CD4-positive, alpha-beta T cell treated with Interleukin-6 for 4 hours (primary cell): Measurements from ENCODE around the gene AGBL4.
"Not testable (repeated sequence)": the region's sequence is repeated elsewhere in the genome, so short reads cannot be mapped to it uniquely, and the experiment has no call there.

Experiments
- DNase-seq: peaks from one replicate; pipeline ENCODE4 v3.0.0-alpha.2; 2020; ENCODE audit warnings: mixed read lengths

Gene AGBL4

DNA sequence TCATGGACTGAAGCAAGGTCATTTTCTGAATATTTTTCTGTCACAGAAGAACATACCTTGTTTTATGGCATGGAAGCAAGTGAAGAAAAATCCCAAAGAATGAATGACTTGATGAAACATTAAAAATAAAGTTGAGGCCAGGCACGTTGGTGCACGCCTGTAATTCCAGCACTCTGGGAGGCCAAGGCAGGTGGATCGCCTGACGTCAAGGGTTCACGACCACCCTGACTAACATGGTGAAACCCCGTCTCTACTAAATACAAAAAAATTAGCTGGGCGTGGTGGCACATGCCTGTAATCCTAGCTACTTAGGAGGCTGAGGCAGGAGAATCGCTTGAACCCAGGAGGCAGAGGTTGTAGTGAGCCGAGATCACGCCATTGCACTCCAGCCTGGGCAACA, 1020.8 kb downstream of the AGBL4 start:
- DNase-seq, result not testable (repeated sequence)

DNA sequence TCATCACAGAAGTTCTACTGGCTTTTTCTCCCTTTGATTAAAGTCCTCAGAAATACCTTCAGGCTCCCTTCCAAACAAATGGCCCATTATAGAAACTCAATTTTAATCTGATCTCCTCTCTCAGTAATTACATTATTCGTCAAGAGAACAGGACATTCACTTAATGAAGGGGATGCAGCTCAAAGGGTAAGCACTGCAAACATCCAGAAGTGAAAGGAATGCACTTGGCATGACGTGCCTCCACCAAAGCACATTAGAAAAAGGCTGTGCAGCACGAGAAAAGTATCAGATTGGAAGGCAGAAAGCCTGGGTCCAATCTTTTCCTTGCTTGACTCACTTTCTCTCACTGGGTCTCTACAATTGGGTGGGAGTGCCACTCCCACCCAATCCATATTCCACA, 1024.4 kb downstream of the AGBL4 start:
- no peak for DNase-seq

DNA sequence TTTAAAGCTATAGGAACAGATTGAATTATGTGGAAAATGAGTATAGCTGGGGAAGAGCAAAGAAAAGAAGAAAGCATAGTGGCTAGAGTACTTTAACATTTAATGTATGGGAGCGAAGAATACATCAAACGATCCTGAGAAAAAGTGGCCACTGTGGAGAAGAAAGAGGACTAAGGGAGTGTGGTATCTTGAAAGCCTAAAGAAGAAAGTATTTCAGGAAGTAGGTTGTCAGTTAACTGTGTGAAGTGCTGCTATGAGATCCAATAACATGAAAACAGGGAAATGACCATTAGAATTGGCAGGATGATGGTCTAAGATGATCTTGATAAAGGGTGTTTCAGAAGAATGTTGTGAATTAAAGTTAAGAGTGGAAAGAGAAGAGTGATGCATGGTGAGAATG, 1027.4 kb downstream of the AGBL4 start:
- DNase-seq, result no peak

- no peak for DNase-seq
These were observed 1035.0 kb downstream of the AGBL4 start for GRCh38 chr1:48988633-48989197.

- no peak for DNase-seq
These were observed 1043.8 kb downstream of the AGBL4 start for GRCh38 chr1:48979940-48980339.

GRCh38 chr1:48978413-48978812, 1045.3 kb downstream of the AGBL4 start:
- DNase-seq, result no peak

- no peak for DNase-seq
These were observed 1046.5 kb downstream of the AGBL4 start for GRCh38 chr1:48977273-48977672.

- DNase-seq, result no peak
These were observed 1053.8 kb downstream of the AGBL4 start for GRCh38 chr1:48969971-48970370.

DNA sequence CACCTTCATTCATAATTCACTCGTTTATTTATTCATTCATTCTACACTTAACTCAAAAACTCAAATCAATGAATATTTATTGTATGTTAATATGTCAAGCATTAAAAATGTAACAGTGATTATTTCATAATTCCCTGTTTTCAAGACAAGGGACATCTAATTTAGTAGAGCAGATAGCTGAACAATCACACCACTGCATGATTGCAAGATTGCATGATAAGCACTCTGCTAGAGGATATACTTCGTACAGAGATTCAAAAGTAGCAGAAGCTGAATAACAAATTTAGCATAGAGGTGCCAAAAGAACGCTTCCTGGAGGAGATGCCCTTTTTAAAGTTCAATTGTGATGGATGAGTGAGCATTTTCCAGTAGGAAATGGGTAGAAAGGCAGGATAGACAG, 1056.4 kb downstream of the AGBL4 start:
- no peak for DNase-seq

DNA sequence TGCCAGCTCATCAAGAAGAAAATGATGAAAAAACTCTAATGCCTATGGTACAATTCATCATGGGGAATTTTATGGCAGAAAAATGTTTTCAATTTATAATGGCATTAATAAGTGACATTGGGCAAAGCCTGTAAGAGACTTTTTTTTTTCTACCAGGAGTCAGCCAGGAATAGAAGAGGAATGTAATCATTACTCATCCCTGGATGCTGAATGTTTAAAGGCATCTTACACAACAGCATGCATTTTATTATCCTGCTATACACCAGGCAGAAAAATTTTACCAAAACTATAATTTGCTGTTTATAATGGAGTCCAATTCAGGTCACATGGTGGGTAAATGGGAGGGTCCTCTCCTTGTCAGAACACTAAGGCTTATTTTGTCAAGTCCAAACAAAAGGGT, 1057.2 kb downstream of the AGBL4 start:
- DNase-seq, result no peak

DNA sequence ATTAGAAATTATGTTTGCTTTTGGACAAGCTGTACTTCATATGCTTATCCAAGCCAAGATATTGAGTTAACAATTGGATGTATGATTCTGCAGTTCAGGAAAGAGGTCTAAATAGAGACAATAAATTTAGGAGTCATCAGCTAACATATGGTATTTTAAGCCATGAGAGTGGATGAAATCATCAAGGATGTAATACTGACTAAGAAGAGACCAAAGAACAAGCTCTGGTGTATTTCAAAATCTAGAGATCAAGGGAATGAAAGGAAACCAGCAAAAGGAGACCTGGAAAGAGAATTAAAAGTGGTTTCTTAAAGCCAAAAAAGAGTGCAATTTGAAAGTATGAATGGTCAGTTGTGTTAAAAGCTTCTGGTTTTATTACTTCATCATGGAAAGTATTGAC, 1063.4 kb downstream of the AGBL4 start:
- DNase-seq, result no peak

GRCh38 chr1:48955774-48956173, 1068.0 kb downstream of the AGBL4 start:
- no peak for DNase-seq

DNA sequence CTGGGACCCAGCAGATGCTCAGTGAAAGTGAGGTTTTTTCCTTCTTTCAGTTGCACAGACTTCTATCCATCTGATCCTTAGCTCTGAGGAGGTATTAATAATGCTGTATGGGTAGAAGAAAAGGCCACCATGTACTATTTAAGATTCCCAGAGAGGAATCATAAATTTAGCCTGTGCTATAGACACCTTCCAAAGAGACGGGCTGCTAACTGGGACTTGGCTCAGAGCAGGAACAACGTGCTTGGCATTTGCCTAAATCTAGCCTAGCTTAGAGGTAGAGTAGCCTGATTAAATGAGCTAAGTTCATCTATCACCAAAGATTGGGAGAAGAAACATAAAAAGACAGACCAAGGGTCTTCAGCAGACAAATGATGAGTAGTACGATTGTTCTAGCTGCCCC, 1070.1 kb downstream of the AGBL4 start:
- no peak for DNase-seq

- DNase-seq, result no peak
These were observed 1075.2 kb downstream of the AGBL4 start for GRCh38 chr1:48948562-48948961.

GRCh38 chr1:48947761-48948537, 1075.8 kb downstream of the AGBL4 start:
- DNase-seq, result no peak

- DNase-seq, result no peak
These were observed 1077.7 kb downstream of the AGBL4 start for GRCh38 chr1:48946070-48946469.

GRCh38 chr1:48944811-48945210, 1078.9 kb downstream of the AGBL4 start:
- no peak for DNase-seq

DNA sequence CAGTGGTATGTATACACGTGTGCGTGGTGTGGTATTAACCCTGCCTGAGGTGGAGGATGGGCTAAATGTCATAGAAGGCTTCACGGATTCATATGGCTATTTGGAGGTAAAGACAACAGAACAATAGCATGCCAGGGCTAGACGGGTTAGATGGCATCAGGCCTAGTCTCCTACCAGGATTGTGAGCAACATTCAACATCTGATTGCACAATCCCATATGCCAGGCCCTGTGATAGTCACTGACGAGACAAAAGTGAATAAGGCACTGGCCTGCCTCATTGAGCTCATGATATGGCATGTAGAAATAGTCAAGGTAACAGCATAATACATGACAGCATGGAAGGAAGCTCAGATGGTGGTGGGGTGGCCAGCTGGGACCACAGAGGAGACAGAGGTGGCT, 1079.9 kb downstream of the AGBL4 start:
- DNase-seq, result no peak

GRCh38 chr1:48943393-48943792, 1080.4 kb downstream of the AGBL4 start:
- no peak for DNase-seq

- DNase-seq, result no peak
These were observed 1082.6 kb downstream of the AGBL4 start for GRCh38 chr1:48940962-48941732.

DNA sequence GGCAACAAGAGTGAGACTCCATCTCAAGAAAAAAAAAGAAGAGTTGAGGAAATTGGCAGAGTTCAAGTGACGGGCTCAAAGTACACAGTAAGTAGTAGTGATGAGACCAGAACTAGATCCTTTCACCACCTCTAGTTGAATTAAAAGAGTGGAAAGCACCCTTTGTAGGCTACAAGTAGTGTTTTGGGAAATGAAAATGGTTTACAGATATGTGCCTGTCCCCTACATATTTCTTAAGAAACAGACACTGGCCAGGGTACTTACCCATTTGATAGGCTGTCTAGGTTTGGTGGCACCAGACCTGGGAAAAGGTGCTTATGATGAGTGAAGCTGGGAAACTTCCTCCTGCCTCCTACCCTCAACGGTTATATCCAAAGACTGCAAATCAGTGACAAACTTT, 1083.4 kb downstream of the AGBL4 start:
- DNase-seq, result no peak

DNA sequence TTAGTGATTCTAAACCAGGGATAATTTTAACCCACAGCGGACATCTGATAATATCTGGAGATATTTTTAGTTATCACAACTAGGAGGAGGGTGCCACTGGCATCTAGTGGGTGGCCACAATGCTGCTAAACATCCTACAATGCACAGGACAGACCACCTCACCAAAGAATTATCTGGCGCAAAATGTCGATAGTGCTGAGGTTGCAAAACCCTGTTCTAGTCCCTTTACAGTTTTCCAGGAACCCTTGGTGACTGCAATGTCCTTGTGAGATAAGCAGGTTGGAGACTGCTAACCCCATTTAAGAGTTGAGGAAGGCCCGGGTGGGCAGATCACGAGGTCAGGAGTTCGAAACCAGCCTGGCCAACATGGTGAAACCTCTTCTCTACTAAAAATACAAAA, 1083.9 kb downstream of the AGBL4 start:
- no peak for DNase-seq

DNA sequence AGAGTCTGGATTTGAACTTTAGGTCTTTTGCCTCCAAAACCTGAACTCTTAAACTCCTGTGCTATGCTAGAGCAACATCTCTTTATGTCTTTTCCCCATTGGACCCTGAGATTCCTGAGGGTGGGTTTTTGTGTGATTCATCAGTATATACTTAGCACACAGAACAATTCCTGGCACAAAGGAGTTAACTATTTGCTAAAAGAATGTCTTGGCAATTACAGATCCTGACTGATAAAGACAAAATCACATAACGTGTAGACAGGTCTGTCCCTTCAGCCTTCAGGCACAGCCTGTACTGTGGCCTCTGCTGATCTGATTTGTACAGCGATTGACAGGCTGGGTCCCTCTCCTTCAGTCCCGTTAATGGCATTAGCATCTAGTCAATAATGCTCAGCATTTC, 1084.7 kb downstream of the AGBL4 start:
- no peak for DNase-seq

DNA sequence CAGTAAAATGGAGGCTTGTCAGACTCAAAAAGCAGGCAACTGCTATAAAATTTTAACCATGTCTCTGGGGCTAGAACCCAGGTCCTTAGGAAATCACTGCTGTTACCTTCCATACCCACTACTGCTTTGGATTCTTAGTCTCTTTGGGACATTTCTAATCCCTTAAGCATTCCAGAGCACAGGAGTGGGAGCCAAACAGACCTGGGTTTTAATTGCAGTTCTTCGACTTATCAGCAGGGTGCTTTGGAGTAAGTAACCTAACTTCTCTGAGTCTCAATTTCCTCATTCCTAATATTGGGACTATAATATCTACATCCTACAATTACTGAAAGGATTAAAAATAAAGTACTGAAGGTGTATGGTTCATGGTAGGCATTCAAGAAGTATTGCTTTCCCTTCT, 1086.0 kb downstream of the AGBL4 start:
- no peak for DNase-seq
